Raji (cell line): ENCODE measurements around the gene RNF114.

ENCODE experiments used
- POLR2A ChIP-seq: IDR thresholded peaks from 2 replicates; pipeline ENCODE4 v1.6.1; 2011; ENCODE audit warnings: low read depth, low read length, control low read depth; ENCODE audit not compliant: insufficient read depth

RNF114 gene

GRCh38 chr20:49894073-49894470 is 42.1 kb upstream of the RNF114 start:
- no peak for TF ChIP-seq POLR2A

- no peak for TF ChIP-seq POLR2A
Observed at GRCh38 chr20:49896204-49896603, 40.0 kb upstream of the RNF114 start.

DNA sequence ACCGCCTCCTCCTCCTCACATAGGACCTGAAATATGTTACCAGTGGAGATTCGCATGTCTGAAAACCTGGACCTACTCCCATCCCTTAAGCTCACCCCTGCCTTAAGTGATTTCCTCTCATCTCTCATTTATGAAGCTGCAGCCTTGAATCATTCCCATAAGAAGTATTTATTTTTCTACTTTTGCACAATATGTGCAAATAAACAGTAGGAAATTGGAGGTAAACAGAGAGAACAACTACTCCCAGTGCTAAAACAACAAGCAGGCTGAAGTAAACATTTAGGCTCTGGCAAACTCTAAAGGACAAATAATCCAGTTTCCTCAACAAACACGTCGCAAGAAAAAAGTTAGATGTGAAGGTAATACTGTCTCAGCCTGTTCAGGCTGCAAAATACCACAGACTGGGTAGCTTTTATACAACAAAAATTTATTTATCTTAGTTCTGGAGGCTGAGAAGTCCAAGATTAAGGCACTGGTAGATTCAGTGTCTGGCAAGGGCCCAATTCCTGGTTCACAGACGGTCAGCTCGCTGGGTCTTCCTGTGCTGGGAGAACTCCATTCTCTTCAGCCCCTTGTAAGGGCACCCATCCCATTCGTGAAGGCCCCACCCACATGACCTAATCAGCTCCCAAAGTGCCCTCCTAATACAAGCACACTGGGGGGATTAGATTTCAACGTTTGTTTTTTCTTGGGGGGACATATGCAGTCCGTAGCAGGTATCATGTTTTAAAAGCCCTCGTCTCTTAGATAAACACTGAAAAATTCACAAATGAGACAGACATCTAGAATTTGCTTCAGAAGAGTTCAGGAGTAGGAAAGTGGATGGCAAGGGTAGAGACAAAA is 36.4 kb upstream of the RNF114 start:
- TF ChIP-seq POLR2A, result no peak

GRCh38 chr20:49901588-49901987 is 34.6 kb upstream of the RNF114 start:
- TF ChIP-seq POLR2A, result no peak

DNA sequence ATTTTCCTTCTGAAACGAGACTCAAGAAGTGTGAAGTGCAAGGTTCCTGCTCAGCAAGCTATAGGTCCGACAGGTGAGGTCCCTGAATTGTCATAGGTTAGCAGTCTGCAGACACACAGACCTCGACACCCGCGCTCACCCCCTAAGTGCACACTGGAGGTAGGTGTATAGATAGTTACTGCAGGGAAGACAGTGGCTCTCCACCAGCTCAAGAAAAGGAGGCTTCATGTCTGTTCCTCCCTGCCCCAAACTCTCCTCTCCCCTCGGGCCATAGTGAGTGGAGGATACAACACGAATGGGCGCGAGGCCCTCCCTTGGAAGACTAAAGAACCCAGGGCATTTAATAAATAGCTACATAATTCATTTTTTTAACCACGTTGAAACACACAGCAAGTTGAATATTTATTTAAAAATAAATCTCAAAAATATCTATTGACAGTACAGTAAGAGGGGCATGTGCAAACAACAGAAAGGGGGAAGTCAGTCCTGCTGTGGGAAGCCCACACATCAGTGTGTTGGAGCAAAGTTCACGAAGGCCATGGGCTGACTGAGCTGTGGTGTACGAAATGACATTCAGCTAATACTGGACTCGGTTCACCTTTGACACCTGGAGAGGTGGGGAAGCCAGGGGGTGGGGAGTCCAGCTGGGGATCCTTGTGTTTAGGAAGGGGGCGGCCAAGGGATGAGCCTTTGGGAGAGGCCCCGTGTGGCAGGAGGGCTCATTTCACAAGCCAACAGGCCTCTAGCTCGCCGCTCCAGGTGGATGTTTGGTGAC is 31.6 kb upstream of the RNF114 start:
- TF ChIP-seq POLR2A, result no peak

DNA sequence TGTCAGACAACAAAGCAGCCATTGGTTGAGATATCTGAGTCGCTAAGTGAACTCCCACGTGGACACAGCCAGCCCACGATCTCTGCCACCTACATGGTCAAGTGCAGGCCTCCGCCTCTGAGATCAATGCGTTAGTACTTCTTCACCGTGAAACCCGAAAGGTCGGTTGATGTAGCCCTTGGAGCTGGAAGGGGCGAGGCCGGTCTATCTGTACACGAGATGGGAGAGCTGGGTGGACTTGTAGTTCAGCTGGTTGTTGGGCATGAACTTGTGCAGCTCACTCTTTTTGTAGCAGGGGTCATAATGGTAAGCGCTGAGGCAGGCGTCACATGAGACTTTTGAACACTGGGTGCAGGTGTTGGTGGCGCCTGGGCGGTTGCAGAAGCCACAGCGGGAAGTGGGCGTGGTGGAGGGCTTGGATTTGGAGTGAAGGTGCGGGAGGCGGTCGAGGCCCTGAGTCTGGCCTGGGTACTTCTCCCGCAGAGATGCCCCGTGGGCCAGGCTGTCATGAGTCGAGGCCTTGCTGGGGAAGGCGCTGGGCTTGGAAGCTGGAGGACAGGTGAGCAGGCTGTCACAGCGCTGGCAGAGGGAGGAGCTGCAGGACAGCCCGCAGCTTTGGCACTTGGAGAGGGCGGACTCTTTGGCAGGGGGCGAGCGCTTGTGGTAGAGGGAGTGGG is 30.6 kb upstream of the RNF114 start:
- no peak for TF ChIP-seq POLR2A

GRCh38 chr20:49906101-49906604 is 30.0 kb upstream of the RNF114 start:
- TF ChIP-seq POLR2A, result no peak

GRCh38 chr20:49906615-49907154 is 29.5 kb upstream of the RNF114 start:
- TF ChIP-seq POLR2A, result no peak

- TF ChIP-seq POLR2A, result no peak
Observed at GRCh38 chr20:49907405-49908257, 28.6 kb upstream of the RNF114 start.

DNA sequence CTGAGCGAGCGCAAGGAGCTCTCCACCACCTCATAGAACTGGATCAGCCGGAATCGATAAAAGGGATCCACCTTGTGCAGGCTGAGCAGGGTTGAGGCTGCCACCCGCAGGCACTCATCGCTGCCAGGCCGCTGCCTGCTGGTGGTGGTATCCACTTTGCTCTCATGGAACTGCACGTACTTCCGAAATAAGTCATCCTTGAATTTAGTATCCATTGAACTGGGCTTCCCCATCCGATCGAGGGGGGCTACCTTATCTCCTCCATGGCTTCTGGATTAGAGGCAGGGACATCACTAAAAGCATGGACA is 28.0 kb upstream of the RNF114 start:
- TF ChIP-seq POLR2A, result no peak

GRCh38 chr20:49909499-49910339 is 26.5 kb upstream of the RNF114 start:
- TF ChIP-seq POLR2A, result no peak

- TF ChIP-seq POLR2A, result no peak
Observed at GRCh38 chr20:49910340-49910706, 25.9 kb upstream of the RNF114 start.

- no peak for TF ChIP-seq POLR2A
Observed at GRCh38 chr20:49913399-49914047, 22.7 kb upstream of the RNF114 start.
